Left lung (tissue), 10 donors: ENCODE measurements around the gene GNB4. TPM values are rescaled to one million over a fixed set of nuclear protein-coding genes. Genes with fewer than 3 reads are reported as not detected.

Experiments used
- ATAC-seq: fragments of 200-7000 bp; cut with Tn5 transposase; one replicate; pipeline ENCODE4 v1.9.1; 2020; ENCODE audit warnings: moderate library complexity
- DNase-seq, 4 donors: peaks; one replicate each; pipeline ENCODE4 v3.0.0-alpha.2; 2013 to 2020
- H3K27ac ChIP-seq, 2 donors: fragments of 200-600 bp; sonication (generic) in 1 of 2; one replicate each; pipeline versions ENCODE4 v1.5.0 to v1.8.0; 2020 to 2021
- H3K27me3 ChIP-seq, 2 donors: fragments of 200-600 bp; sonication (generic) in 1 of 2; one replicate each; pipeline versions ENCODE4 v1.5.0 to v1.8.0; 2020 to 2021
- H3K36me3 ChIP-seq, 2 donors: fragments of 200-600 bp; sonication (generic) in 1 of 2; one replicate each; pipeline versions ENCODE4 v1.5.0 to v1.8.0; 2020 to 2021
- H3K4me1 ChIP-seq, 2 donors: fragments of 200-600 bp; one replicate each; pipeline ENCODE4 v1.8.0; 2021
- H3K4me3 ChIP-seq, 2 donors: fragments of 200-600 bp; sonication (generic) in 1 of 2; one replicate each; pipeline versions ENCODE4 v1.5.0 to v1.8.0; 2020 to 2021; ENCODE audit warnings: mild to moderate bottlenecking in 1 of 2
- H3K9me3 ChIP-seq, 2 donors: fragments of 200-600 bp; sonication (generic) in 1 of 2; one replicate each; pipeline versions ENCODE4 v1.5.0 to v1.8.0; 2020 to 2021
- intact Hi-C, 2 donors: fragments of 100-400 bp; cut with DNase I; formaldehyde crosslinking; loops; one replicate each; pipeline versions ENCODE4 v1.11.2 to v1.14.2; 2022
- polyA plus RNA-seq, 6 donors: library from polyadenylated mRNA; unstranded; fragments of 120-200 nt; gene quantifications; one replicate each; pipeline ENCODE4 v1.2.1, GENCODE V29; 2013; ENCODE audit not compliant: insufficient read length in 6 of 6
- total RNA-seq, 2 donors: library from RNA; stranded (reverse); fragmentation: NEBNext Ultra II Directional; extraction: Animal tissue kit (Norgen Biotek cat#: 25700); gene quantifications; one replicate each; pipeline ENCODE4 v1.2.1, GENCODE V29; 2021
- TF ChIP-seq, protein P1 (sequence below), 2 donors: fragments of 200-600 bp; sonication (generic) in 1 of 2; IDR thresholded peaks; one replicate each; pipeline versions ENCODE4 v1.5.0 to v1.8.0; 2021; ENCODE audit warnings: antibody characterized with exemption in 2 of 2
- donor health status: DM: no; HTN: yes; CAD: no.
- donor health status: DM: no; HTN: no; CAD: no.

The GNB4 gene
- total and polyA plus RNA-seq, 8 donors, result 40.1 to 53.0 (median 48.2) TPM

DNA sequence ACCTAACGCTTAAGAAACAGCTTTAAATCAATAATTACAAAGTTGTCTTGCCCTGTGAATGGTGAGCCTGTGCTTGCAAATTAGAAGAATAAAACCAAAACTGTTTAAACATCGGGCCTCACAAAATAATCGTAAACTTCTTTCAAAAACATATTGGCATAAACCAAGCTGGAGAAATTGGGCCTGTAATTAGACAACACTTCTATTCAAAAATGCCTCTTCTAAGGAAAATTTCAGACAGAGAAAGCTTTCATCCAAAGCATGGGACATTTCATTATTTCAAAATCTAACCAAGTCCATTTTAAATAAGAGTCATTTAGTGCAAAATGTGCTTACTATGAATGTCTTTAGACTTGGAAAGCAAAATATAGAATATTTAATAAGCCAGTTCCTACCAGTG is 35.5 kb upstream of the GNB4 start:
- Histone ChIP-seq H3K27ac (no peak overlapping the region), H3K4me3 (no peak overlapping the region), H3K27me3 (no peaks in the 10 kb centered on the region), H3K4me1 (no peaks in the 10 kb centered on the region), H3K9me3 (peaks cover 0 to 12% of the 10 kb centered on the region in 2 donors), H3K36me3 (no peaks in the 10 kb centered on the region)
- intact Hi-C loops, result no loop called here
- ATAC-seq, result no peak
- TF ChIP-seq, protein P1, sequence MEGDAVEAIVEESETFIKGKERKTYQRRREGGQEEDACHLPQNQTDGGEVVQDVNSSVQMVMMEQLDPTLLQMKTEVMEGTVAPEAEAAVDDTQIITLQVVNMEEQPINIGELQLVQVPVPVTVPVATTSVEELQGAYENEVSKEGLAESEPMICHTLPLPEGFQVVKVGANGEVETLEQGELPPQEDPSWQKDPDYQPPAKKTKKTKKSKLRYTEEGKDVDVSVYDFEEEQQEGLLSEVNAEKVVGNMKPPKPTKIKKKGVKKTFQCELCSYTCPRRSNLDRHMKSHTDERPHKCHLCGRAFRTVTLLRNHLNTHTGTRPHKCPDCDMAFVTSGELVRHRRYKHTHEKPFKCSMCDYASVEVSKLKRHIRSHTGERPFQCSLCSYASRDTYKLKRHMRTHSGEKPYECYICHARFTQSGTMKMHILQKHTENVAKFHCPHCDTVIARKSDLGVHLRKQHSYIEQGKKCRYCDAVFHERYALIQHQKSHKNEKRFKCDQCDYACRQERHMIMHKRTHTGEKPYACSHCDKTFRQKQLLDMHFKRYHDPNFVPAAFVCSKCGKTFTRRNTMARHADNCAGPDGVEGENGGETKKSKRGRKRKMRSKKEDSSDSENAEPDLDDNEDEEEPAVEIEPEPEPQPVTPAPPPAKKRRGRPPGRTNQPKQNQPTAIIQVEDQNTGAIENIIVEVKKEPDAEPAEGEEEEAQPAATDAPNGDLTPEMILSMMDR (IDR thresholded peaks at IDR 0.05), result no peak
- no peak for DNase-seq

DNA sequence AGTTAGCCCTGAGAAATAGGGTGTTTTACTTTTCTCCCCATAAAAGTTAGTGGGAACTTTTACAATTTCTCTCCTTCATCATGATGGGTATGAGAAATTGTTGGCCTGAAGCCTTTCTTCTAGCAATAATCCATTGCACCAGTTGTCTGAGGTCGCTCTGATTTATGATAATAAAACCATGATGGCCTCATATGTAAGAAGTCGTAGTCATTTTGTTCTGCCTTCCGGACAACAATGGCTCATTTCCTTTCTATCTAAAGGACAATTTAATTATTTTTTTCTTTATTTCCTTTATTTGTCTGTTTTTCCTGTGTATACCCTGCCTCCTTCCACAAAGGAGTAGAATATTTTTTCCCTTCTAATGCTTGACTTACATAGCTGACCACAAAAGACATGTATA is 31.6 kb upstream of the GNB4 start:
- ATAC-seq (no peak), DNase-seq (no peak)
- intact Hi-C loops, result no loop called here
- Histone ChIP-seq H3K27ac (peak overlapping the region in 1 of 2 donors; percentile 19), H3K4me1 (no peaks in the 10 kb centered on the region), H3K36me3 (no peaks in the 10 kb centered on the region), H3K27me3 (no peaks in the 10 kb centered on the region), H3K9me3 (no peaks in the 10 kb centered on the region), H3K4me3 (no peak overlapping the region)
- TF ChIP-seq, protein P1 (IDR thresholded peaks at IDR 0.05), result no peak

DNA sequence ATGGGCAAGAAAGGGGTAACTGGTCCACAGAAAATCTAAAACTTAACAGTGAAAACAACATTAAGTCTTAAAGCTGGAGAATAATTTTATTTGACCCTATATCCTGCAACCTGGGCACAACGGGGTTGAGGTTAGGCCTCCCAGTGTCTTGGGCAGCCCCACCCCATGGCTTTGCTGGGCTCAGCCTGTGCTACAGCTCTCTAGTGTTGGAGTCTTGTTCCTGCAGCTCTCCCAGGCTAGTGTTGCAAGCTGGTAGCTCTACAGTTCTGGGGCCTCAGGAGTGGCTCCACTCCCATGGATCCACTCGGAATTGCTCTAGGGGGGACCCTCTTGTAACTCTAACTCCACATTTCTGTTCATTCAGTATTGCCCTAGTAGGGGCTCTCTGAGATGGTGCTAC is 24.9 kb upstream of the GNB4 start:
- no peak for ATAC-seq

DNA sequence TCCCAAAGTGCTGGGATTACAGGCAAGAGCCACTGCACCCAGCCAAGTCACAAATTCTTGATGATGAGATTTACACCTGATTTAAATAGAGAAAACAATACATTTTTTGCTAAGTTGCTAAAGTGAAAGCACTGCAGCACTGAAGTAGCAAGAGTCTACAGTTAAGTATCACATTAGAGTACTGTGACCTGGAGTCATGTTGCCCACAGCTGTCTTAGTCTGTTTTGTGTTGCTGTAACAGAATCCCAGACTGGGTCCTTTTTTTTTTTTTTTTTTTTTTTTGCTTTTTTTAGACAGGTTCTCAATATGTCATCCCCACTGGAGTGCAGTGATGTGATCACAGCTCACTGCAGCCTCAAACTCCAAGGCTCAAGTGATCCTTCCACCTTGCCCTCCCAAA is 23.2 kb upstream of the GNB4 start:
- peak overlapping the region in 1 of 2 donors; percentile 72 for H3K27ac ChIP-seq
- TF ChIP-seq, protein P1 (IDR thresholded peaks at IDR 0.05), result no peak
- intact Hi-C loops, result no loop called here

More for the DNA sequence above, 24.9 kb upstream of the GNB4 start:
- Histone ChIP-seq H3K27me3 (no peaks in the 10 kb centered on the region), H3K4me3 (no peak overlapping the region), H3K9me3 (no peaks in the 10 kb centered on the region), H3K4me1 (peaks cover 0 to 12% of the 10 kb centered on the region in 2 donors), H3K27ac (no peak overlapping the region), H3K36me3 (no peaks in the 10 kb centered on the region)
- TF ChIP-seq, protein P1 (IDR thresholded peaks at IDR 0.05), result no peak
- intact Hi-C loops, result no loop called here
- DNase-seq, result no peak

DNA sequence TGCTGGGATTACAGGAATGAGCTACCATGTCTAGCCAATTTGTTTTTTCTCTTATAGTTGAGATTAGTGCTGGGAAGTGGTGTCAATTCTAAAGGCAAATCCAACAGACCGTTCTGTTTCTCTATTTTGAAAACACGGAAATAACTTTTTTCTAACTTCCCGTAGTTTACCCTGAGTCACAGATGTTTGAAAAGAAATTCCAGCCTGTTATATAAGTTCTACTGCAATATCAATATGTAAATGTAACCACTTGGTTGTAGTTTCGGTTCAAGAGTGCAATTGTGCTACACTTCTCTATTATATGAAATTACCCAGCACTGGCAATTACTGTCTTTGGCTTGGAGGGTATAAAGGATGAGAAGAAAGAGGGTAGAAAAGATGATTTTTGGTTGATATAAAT is 22.3 kb upstream of the GNB4 start:
- Histone ChIP-seq H3K9me3 (no peaks in the 10 kb centered on the region), H3K27me3 (no peaks in the 10 kb centered on the region), H3K36me3 (no peaks in the 10 kb centered on the region), H3K4me1 (peaks cover 0 to 12% of the 10 kb centered on the region in 2 donors), H3K27ac (peak overlapping the region; percentile 20 to 72), H3K4me3 (no peak overlapping the region)
- intact Hi-C loops, result no loop called here
- DNase-seq, result no peak
- TF ChIP-seq, protein P1 (IDR thresholded peaks at IDR 0.05), result no peak
- ATAC-seq, result peak; percentile 46

More for the DNA sequence above, 23.2 kb upstream of the GNB4 start:
- Histone ChIP-seq H3K4me1 (peaks cover 0 to 12% of the 10 kb centered on the region in 2 donors), H3K36me3 (no peaks in the 10 kb centered on the region), H3K9me3 (no peaks in the 10 kb centered on the region), H3K4me3 (no peak overlapping the region), H3K27me3 (no peaks in the 10 kb centered on the region)
- no peak for ATAC-seq
- no peak for DNase-seq
